Stimulated activated CD4-positive, alpha-beta T cell treated with anti-CD3 and anti-CD28 coated beads, Interleukin-15, amount 100 ng/mL, for 48 hours (primary cell): ENCODE data around the gene TES.
"Not testable (repeated sequence)": the region's sequence is repeated elsewhere in the genome, so short reads cannot be mapped to it uniquely, and the experiment has no call there.

Source experiments
- DNase-seq, 2 donors: peaks; one replicate each; pipeline ENCODE4 v3.0.0-alpha.2; 2020; ENCODE audit warnings: low read depth in 2 of 2

The TES gene

GRCh38 chr7:116242759-116243158 lies 32.4 kb downstream of the TES start:
- DNase-seq, result no peak

GRCh38 chr7:116244803-116245202 lies 34.5 kb downstream of the TES start:
- not testable (repeated sequence) for DNase-seq

GRCh38 chr7:116246357-116246756 lies 36.0 kb downstream of the TES start:
- DNase-seq, result no peak

- no peak for DNase-seq
These were observed 39.7 kb downstream of the TES start for GRCh38 chr7:116249969-116250553.

- DNase-seq, result no peak
These were observed 41.3 kb downstream of the TES start for GRCh38 chr7:116251675-116252074.

GRCh38 chr7:116252249-116252648 lies 41.9 kb downstream of the TES start:
- DNase-seq, result no peak

GRCh38 chr7:116257156-116257555 lies 46.8 kb downstream of the TES start:
- no peak for DNase-seq

GRCh38 chr7:116258734-116259133 lies 48.4 kb downstream of the TES start:
- peak in 1 of 2 donors; percentile 16 for DNase-seq

- no peak for DNase-seq
These were observed 49.0 kb downstream of the TES start for GRCh38 chr7:116259156-116259870.

GRCh38 chr7:116259871-116260440 lies 49.6 kb downstream of the TES start:
- DNase-seq, result no peak

- DNase-seq, result no peak
These were observed 51.6 kb downstream of the TES start for GRCh38 chr7:116261904-116262303.

- no peak for DNase-seq
These were observed 55.5 kb downstream of the TES start for GRCh38 chr7:116265881-116266280.

GRCh38 chr7:116269466-116269865 lies 59.1 kb downstream of the TES start:
- DNase-seq, result no peak

GRCh38 chr7:116271161-116271913 lies 61.0 kb downstream of the TES start:
- no peak for DNase-seq

- no peak for DNase-seq
These were observed 61.9 kb downstream of the TES start for GRCh38 chr7:116271963-116272886.

GRCh38 chr7:116273283-116273917 lies 63.1 kb downstream of the TES start:
- DNase-seq, result no peak

- DNase-seq, result no peak
These were observed 63.6 kb downstream of the TES start for GRCh38 chr7:116273918-116274301.

- DNase-seq, result no peak
These were observed 66.7 kb downstream of the TES start for GRCh38 chr7:116277070-116277469.

GRCh38 chr7:116279217-116279616 lies 68.9 kb downstream of the TES start:
- DNase-seq, result no peak

GRCh38 chr7:116280803-116281202 lies 70.5 kb downstream of the TES start:
- no peak for DNase-seq

- DNase-seq, result no peak
These were observed 73.4 kb downstream of the TES start for GRCh38 chr7:116283595-116284204.
